Nucleus accumbens (tissue), 56 donors: Measurements from ENCODE around the gene TBC1D23.
A peak's percentile ranks its signal among the peaks of the same experiment; 100 is the strongest.
"Not testable (repeated sequence)": the region's sequence is repeated elsewhere in the genome, so short reads cannot be mapped to it uniquely, and the experiment has no call there.

Experiments used
- DNase-seq, 56 donors: peaks; one replicate each; lab custom pipeline; 2025; lab: John Stamatoyannopoulos, UW

The TBC1D23 gene

DNA sequence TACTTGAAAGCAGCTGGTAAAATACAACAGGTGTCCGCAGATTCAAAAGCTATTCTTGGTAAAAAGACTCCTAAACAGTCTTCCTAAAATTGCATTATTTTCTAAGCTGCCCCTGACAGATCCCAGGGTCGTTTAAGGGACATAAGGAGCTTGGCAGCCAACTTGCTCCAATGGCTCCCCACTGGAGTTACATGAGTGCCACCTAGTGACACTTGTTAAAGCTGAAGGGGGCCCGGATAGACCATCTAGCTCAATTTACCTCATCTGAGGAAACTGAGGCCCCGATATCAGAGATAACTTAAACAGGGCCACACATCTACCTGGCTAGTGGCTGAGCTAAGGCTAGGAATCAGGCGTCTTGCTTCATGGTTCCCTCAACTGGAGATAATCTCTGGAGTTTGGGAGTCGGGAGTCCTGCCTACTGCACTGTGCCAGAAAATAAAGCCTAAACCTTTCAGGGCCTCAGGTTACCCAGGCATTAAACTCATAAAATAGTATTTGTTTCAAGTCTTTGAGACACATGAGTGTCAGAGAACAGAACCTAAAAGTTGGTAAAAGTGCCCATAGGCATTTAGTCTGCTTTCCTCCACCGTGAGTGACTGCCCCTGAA is 6.5 kb upstream of the TBC1D23 start:
- peak in 36 of 56 donors; percentile 0 to 68 (median 12) for DNase-seq

DNA sequence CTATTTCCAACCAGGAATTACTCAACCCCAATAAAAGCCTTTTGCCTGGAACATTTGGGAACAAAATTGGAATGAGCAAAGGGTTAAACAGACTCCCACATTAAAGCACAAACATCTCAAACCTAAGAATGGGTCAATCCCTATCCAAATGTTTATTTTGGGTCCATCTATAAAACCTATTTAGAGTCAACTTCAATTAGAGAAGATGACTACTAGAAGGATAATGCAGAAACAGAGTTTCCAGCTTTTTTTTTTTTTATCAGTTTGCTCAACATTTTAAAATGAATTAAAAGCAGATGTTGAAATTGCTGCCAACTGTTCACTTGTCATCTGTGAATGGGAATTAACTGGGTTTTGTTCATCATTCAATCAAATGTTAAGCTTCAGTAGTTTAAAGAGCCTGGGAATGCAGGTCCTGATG is 4.1 kb upstream of the TBC1D23 start:
- no peak for DNase-seq

DNA sequence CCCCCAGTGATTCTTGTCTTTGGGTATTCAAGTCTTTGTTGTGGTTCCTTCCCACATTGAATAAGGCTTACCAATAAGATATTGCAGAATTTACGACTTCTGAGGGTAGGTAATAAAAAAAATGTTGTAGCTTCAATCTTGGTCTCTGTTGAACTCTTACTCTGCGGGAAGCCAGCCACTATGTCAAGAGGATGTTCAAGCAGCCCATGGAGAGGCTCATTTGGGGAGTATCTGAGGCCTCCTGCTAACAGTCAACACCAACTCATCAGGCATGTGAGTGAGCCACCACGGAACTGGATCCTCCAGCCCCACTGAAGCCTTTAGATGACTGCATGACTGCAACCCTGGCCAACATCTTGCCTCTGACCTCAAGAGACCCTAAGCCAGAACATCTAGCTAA is 3.2 kb upstream of the TBC1D23 start:
- DNase-seq = no peak

DNA sequence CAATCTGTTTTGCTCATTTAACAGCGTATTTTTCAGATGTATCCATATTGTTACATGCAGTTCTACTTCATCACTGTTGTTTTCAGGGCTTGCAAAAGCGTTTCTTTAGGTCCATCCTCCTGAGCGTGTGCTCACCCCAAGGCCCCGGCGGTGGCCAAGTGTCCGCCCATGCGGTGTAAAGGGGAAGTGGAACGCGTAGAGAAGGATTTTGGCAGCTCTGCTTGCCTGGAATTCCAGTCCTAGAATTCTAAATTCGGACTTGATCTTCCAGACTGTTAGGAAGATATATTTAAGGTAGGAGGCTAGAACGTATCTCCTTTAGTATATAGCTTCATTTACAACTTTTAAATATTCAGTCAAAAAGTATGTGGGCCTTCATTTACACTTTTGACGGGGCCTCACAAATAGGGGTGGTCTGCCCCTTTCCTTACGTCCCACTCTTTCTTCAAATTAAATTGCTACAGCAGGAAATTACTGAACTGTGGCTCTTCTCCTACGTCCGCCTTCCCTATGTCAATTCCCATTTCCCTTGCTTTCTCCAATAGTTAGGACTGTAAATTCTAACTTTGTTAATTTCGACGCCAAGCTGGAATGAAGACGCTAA is 609 bp upstream of the TBC1D23 start:
- DNase-seq = peak in 11 of 56 donors; percentile 1 to 26 (median 9)

DNA sequence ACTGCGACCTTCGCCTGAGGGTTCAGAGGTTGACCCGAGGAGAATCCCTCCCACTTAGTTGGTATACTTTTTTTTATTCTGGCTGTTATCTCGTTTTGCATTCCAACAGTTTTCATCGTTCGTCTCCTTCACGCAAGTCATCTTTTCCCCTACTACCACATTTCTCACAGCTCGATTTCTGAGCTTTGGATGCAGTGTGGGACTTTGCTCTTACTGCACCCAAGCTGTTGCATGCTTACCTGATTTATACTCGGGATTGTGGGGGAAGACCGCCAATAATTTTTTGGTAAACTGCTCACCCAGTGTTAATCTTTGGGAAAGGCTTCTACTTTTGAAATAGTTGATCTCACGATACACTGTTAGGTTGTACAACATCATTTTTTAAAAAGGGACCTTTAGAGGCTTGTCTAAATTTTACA is 702 bp downstream of the TBC1D23 start:
- DNase-seq = no peak

DNA sequence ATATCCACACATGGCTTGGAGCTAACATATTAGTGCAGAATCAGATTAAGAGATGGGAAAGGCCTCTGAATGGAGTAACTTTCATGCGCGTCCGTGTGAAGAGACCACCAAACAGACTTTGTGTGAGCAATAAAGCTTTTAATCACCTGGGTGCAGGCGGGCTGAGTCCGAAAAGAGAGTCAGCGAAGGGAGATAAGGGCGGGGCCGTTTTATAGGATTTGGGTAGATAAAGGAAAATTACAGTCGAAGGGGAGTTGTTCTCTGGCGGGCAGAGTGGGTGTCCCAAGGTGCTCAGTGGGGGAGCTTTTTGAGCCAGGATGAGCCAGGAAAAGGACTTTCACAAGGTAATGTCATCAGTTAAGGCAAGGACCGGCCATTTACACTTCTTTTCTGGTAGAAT is 2.1 kb downstream of the TBC1D23 start:
- not testable (repeated sequence) for DNase-seq

DNA sequence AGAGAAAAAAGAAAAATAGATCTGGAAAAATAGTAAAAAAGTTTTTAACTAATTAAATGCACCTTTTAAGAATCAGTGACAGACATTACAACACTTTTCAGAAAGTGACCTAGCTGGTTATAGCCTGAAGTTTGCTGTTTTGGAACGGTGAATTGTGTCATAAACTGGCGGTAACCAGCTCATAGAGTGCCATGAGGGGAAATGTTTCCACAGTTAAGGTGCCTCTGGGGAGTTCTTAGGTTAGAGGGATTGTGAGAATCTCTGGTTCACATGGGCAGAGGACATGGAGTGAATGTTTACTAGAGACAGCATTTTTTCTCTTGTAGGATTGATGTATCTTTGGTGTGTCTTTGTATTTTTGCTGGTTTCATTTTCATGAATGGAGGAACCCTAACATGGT is 2.8 kb downstream of the TBC1D23 start:
- no peak for DNase-seq

DNA sequence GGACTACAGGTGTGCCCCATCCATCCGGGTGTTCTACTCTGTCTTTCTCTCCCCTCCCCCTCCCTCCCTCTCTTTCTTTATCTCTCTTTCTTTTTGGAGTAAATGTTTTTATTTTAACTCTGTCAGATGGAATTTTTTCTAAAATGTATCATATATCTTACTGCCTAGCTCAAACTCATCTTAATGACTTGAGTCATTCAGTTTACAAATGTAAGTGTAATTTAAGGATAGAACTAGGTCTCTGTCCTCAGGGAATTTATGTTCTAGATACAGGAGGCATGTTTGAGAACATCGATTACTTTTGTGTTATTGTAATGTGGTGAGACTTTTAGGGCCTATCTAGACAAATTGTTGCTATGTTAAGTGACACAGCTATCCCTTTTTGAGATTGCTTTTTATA is 3.5 kb downstream of the TBC1D23 start:
- DNase-seq = no peak

DNA sequence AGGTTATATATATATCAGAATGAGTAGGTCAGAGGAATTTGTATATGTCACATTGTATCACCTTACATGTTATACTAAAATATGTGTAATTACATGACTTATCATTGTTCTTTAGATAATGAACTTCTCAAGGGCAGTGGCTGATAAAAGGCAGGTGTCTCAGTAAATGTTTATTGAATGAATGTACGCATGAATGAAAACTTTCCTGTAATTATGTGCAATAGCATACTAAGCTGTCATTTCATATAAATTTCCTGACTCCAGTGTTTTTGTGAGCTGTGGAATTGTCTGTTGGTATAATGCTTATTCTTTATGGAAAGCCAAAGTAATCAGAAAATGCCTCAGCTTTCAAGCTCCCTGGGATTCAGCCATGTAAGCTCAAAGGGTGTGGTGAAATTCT is 4.2 kb downstream of the TBC1D23 start:
- no peak for DNase-seq

DNA sequence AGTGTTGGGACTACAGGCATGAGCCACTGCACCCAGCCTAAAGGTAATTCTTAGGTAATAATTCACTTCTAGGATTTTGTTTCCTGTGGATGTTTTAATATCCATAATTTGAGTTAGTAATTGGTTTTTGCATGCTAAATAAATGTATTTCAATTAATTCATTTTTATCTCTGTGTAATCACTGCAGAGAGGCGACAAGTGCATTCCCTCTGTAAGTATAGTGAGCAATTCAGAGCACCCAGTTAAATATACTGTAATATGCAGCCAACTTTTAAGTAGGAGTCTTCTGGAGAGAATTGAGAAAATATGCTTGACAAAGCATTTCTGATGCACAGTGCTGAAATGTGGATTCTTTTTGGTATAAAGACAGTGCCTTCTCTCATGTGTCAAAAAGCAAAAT is 5.7 kb downstream of the TBC1D23 start:
- DNase-seq = no peak

DNA sequence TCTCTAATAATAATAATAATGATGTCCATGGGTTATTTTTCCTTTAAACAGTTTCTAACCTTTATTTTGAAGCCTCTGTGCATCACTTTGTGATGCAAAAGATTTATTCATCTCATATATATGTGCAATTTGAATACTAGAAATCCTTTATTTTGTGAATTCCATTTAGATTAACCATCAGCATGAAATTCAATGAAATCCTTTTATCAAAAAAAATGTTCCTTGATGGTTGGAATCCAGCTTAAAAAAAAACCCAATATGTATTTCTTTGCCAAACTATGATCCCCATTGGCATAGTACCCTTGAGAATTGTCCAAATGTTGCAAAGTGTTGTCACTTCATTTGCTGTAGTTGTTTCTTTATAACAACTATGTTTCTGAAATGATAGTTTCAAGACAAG is 7.4 kb downstream of the TBC1D23 start:
- DNase-seq = no peak

DNA sequence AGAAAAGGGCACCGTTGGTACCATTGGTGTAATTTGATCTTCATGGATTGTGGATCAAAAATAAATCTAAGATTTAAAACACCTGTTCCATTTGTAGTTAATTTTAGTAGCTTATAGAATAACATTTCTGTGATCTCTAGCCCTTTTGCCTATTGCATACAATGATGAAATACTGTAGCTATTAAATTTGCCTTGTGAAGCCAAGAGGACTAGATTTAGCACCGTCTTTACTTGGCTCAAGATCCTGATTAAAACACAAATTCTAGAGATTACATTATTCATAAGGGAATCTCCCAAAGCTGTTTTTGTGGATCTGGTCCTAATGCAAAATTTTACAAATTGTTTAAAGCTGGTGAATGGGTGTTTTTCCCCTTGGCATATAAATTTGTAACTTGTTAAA is 8.2 kb downstream of the TBC1D23 start:
- DNase-seq = no peak

DNA sequence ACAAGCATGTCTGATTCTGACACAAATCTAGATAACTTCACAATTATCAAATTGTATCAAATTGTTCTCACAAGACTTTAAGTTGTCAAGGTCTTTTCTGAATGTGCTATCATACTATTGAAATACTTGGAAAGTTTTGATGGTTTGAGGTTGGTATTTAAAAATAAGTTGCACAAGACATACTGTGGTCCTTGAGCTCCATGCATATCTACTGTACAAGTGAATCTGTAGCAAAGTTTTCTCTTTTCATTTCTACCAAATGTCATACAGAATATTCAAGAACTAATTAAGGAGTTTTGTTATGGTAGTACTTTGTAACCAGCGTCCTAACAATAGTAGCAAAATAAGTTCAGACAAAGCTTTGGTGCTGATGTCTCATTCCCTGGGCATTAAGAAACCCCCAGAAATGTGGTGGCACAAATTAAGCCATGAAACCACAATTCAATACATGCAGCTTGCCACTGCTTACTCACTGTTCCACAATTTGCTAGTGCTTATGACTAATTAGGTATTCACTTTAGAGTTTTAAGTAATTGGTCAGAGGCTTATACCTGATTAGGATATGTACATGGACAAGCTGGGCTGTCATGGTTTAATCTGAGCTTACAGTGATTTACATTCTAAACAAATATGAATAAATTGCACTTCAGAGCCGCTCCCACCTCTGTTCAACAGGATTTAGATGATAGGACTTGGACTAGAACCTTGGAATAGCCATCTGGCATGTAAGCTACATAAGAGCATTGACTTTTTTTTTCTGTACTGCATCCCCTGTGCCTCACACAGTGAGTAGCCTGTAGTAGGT is 8.8 kb downstream of the TBC1D23 start:
- DNase-seq = no peak

DNA sequence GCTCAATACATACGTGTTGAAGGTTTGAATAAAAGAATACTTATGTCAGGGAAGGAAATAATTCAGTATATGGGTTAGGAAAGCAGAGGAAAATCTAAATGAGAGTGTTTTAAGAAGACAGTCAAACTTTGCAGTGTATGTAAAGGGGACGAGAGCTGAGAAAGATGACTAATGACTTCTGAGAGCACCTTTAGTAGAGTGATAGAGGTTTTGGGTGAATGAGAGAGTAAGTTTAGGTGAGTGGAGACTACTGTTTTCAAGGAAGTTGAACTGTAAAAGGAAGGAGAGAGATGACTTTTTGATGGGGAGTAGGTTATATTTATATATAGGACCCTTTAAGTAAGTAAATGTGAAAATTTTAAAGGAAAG is 9.4 kb downstream of the TBC1D23 start:
- DNase-seq = no peak

DNA sequence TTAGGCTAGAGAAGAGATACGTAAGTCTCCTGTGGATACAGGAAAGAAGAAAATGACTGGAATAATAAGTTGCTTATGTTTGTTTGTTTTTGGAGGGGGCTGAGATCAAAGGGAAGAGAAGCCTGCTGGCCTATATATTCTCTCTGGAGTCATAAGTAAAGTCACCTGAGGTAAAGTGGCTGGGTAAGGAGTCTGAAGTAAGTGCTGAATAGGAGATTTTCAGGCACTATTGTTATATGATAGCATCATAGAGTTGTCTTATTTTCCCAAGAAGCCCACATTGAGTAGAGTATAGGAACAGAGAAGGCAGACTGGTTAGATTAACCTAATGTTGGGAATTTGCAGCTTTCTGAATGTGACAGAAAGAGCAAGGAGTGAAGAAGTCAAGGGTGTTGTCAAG is 10.7 kb downstream of the TBC1D23 start:
- no peak for DNase-seq

DNA sequence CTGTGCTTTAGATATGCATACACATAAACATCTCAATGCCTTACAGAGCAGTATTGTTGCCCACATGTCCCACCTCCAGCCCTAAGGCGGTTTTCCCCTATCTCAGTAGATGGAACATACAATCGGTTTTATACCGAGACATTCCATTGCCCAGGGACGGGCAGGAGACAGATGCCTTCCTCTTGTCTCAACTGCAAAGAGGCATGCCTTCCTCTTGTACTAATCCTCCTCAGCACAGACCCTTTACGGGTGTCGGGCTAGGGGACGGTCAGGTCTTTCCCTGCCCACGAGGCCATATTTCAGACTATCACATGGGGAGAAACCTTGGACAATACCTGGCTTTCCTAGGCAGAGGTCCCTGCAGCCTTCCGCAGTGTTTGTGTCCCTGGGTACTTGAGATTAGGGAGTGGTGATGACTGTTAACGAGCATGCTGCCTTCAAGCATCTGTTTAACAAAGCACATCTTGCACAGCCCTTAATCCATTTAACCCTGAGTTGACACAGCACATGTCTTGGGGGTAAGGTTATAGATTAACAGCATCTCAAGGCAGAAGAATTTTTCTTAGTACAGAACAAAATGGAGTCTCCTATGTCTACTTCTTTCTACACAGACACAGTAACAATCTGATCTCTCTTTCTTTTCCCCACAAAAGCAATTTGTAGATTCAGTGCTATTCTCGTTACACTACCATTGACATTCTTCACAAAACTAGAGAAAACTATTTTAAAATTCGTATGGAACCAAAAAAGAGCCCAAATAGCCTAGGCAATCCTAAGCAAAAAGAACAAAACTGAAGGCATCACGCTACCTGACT is 12.2 kb downstream of the TBC1D23 start:
- DNase-seq = not testable (repeated sequence)

DNA sequence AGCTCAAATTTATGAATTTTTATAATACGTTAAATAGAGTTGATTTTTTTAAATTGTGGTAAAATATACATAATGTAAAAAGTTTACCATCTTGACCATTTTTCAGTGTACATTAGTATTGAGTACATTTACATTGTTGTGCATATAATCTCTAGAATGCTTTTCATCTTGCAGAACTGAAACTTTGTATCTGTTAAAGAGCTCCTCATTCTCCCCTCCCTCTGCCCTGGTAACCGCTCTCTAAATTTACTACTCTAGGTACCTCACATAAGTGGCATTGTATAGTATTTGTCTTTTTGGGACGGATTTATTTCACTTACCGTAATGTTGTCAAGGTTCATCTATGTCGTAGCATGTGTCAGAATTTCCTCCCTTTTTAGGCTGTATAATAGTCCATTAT is 13.6 kb downstream of the TBC1D23 start:
- no peak for DNase-seq

DNA sequence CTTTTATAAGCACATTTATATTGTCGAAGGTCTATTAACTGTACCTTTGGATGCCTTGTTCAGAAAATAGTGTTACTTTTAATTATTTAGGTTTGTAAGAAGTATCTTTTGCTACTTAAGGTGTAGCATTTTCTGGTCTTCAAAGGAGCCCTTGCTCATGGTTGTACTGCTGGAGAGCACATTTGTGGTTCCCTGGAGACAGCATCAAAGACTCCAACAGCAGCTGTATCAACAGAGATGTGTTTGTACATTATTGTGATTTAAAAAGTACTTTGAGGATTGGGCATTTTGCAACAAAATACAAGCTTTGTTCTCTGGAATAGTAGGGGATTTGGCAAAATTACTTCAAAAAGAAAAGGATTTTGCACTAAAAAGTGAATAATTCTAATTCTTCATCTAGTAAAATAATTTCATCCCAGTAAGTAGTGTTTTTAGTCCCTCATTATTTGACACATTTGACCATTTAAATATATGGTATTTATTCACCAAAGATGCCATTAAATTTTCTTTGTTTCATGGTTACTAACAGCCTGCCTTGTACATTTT is 16.5 kb downstream of the TBC1D23 start:
- no peak for DNase-seq

DNA sequence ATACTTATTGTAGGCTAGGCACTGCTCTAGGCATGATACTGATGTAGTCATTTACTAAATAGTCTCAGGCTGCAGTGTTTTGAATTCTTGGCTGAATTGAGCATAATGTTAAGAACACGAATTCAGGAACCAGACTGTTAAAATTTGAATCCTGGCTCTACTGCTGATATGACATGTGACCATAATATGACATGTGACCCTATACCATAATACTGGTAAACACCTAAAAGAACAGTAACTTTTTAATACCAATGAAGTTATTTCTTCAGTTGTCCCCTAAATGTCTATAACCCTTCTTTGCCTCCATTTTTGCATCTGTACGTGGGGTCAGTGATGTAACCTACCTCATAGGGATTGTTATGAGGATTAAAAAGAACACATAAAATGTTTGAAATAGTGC is 18.1 kb downstream of the TBC1D23 start:
- no peak for DNase-seq

DNA sequence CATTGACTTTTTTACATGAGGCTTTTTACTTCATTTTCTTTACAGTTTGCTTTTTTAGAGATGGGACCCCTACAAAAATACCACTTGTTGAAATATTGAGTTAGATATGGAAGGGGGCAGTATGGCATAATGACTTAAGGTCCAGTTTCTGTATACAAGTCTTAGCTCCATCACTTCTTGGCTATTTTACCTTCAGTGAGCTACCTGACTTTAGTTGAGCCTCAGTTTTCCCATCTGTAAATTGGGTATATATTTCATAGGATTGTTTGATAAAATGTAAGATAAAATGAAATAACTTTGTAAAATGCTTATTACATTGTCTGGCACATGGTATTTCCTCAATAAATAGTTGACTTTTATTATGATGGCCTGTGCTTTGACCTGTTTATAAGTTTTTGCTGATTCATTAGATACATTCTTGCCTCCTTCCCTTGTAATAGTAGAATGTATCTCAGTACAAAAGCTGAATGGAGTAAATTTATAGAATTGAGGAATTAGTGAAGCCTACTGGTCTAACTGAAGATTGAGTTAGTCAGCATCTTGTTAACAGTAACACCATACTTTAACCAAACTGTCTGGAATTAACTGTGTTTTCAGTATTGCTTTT is 27.6 kb downstream of the TBC1D23 start:
- DNase-seq = no peak
